ENCODE measurements around the gene FRG1. TPM values are rescaled to one million over a fixed set of nuclear protein-coding genes. Genes with fewer than 3 reads are reported as not detected.
"Not testable (repeated sequence)": the region's sequence is repeated elsewhere in the genome, so short reads cannot be mapped to it uniquely, and the experiment has no call there.

FRG1 gene
- total RNA-seq (33.8 and 35.6 TPM in 2 replicates), polyA plus RNA-seq (27.8 and 29.6 TPM in 2 replicates)

DNA sequence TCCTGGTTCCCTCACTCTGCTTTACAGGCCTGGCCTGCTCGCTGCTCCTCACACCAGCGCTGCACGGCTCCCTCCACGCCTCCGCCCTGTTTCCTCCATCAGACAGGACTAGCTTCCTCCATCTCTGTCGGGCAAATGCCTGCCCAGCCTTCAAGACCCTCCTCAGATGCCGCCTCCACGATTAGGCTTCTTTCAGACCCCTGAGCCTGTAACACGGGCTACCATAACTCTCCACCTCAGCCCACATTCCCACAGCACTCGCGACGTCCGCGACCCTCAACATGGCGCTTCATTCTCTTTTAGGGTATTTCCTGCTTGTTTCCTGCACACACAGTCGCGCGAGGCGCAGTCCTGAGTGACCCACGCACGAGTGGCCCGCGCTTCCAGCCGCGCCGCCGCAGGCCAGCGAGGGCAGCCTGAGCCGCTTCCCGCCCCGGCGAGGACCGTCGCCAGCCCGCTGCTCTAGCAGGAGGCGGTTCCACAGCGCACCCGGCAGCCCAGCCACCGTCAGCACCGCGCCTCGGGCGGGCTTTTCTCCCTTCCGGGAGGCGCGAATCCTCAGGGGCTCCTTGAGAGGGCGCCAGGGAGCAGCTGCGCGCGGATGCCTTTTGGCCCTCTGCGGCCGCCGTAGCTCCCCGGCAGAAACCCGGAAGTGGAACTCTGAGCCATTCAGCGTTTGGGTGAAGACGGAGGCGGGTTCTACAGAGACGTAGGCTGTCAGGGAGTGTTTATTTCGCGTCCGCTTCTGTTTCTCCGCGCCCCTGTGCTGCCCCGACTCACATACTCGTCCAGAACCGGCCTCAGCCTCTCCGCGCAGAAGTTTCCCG is at the start of gene FRG1:
TSS of gene FRG1 (plus strand) at position 695 of the 827 bp plus-strand sequence. CDS start 138 bp downstream, outside the sequence.
- H3K79me2 ChIP-seq = peaks cover 35% of the 10 kb centered on the region
- no peaks in the 10 kb centered on the region for H3K9me3 ChIP-seq (ENCODE audit: low read depth)
- peak; percentile 97 for DNase-seq (ENCODE audit: low spot score)
- H3K4me2 ChIP-seq = peak within 1 kb of the TSS; percentile 87
- H4K20me1 ChIP-seq (ENCODE audit: insufficient read depth, poor library complexity, severe bottlenecking) = no peaks in the 10 kb centered on the region
- WGBS (ENCODE audit: low lambda C conversion rate, missing lambda C conversion rate) = 11% methylated on average over 70 of the region's 70 CpGs
- H3K4me3 ChIP-seq = peak within 1 kb of the TSS; percentile 69
- H3K27ac ChIP-seq = peak within 1 kb of the TSS; percentile 77
- H2AFZ ChIP-seq = peak within 1 kb of the TSS; percentile 93
- no peaks in the 10 kb centered on the region for H3K9me2 ChIP-seq (replicated peaks; ENCODE audit: insufficient read depth)
- no peaks in the 10 kb centered on the region for H3K36me3 ChIP-seq (replicated peaks; ENCODE audit: insufficient read depth, low read depth)
- no peak for TF ChIP-seq EZH2phosphoT487 (IDR thresholded peaks at IDR 0.05; ENCODE audit: low read depth, severe bottlenecking, unreplicated experiment)
- TF ChIP-seq, protein P1, sequence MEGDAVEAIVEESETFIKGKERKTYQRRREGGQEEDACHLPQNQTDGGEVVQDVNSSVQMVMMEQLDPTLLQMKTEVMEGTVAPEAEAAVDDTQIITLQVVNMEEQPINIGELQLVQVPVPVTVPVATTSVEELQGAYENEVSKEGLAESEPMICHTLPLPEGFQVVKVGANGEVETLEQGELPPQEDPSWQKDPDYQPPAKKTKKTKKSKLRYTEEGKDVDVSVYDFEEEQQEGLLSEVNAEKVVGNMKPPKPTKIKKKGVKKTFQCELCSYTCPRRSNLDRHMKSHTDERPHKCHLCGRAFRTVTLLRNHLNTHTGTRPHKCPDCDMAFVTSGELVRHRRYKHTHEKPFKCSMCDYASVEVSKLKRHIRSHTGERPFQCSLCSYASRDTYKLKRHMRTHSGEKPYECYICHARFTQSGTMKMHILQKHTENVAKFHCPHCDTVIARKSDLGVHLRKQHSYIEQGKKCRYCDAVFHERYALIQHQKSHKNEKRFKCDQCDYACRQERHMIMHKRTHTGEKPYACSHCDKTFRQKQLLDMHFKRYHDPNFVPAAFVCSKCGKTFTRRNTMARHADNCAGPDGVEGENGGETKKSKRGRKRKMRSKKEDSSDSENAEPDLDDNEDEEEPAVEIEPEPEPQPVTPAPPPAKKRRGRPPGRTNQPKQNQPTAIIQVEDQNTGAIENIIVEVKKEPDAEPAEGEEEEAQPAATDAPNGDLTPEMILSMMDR (IDR thresholded peaks at IDR 0.05; ENCODE audit: poor library complexity) = peak; percentile 99
- H3K27me3 ChIP-seq = no peaks in the 10 kb centered on the region
- peaks cover 5% of the 10 kb centered on the region for H3K4me1 ChIP-seq (ENCODE audit: insufficient read depth)

DNA sequence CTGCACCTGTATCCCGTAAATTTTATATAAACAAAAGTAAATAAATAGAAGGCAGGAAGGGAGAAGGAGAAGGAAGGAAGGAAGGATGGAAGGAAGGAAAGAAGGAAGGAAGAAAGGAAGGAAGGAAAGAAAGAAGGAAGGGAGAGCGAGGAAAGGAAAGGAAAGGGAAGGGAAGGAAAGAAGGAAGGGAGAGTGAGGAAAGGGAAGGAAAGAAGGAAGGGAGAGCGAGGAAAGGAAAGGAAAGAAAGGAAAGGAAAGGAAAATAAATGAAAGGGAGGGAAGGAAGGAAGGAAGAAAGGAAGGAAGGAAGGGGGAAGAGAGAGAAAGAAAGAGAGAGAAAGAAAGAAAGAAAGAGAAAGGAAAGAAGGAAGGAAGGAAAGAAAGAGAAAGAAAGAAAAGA is 43.0 kb upstream of the FRG1 start:
- Histone ChIP-seq H4K20me1 (ENCODE audit: insufficient read depth, poor library complexity, severe bottlenecking) (no peaks in the 10 kb centered on the region), H3K4me2 (no peak overlapping the region), H3K27ac (no peak overlapping the region), H2AFZ (no peak overlapping the region), H3K79me2 (no peaks in the 10 kb centered on the region), H3K4me3 (no peak overlapping the region), H3K27me3 (no peaks in the 10 kb centered on the region), H3K9me3 (ENCODE audit: low read depth) (no peaks in the 10 kb centered on the region), H3K36me3 (replicated peaks; ENCODE audit: insufficient read depth, low read depth) (no peaks in the 10 kb centered on the region), H3K4me1 (ENCODE audit: insufficient read depth) (no peaks in the 10 kb centered on the region), H3K9me2 (replicated peaks; ENCODE audit: insufficient read depth) (no peaks in the 10 kb centered on the region)
- 69% methylated on average over 2 of the region's 3 CpGs for WGBS (ENCODE audit: low lambda C conversion rate, missing lambda C conversion rate)
- TF ChIP-seq EZH2phosphoT487 (IDR thresholded peaks at IDR 0.05; ENCODE audit: low read depth, severe bottlenecking, unreplicated experiment) (no peak), EZH2 (IDR thresholded peaks at IDR 0.05; ENCODE audit: borderline replicate concordance) (no peak)
- TF ChIP-seq, protein P1 (IDR thresholded peaks at IDR 0.05; ENCODE audit: poor library complexity) = no peak
- no peak for DNase-seq (ENCODE audit: low spot score)

DNA sequence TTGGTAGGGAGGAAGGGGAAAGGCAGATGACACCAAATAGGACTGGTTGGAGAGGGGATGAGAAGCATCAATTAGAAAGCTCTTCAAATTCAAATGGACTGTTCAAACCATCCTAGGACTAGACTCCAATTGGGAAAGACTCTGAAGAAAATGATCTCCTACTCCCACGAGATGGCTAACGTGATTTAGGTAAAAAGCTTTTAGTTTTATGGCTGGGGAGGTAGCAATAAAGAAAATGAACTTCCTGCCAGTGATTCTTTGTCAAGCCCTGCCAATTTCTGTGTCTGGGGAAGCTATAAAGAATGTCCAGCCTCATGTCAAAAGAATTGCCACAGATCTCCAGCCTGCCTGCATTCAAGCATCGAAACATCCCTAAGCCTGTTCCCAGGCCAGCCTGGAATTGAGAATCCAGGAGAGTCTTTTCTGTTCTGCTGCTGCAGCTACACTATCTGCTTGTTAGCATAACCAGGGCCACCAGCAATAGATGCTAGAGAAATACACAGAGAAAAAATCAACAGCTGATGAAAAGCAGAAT is 41.1 kb upstream of the FRG1 start:
- not testable (repeated sequence) for H3K79me2 ChIP-seq; H2AFZ ChIP-seq; H3K4me3 ChIP-seq; H3K27ac ChIP-seq; DNase-seq (ENCODE audit: low spot score); H4K20me1 ChIP-seq (ENCODE audit: insufficient read depth, poor library complexity, severe bottlenecking); H3K9me2 ChIP-seq (replicated peaks; ENCODE audit: insufficient read depth); H3K4me1 ChIP-seq (ENCODE audit: insufficient read depth); H3K4me2 ChIP-seq; H3K9me3 ChIP-seq (ENCODE audit: low read depth); H3K36me3 ChIP-seq (replicated peaks; ENCODE audit: insufficient read depth, low read depth); H3K27me3 ChIP-seq
- 50% methylated on average over 3 of the region's 3 CpGs for WGBS (ENCODE audit: low lambda C conversion rate, missing lambda C conversion rate)

DNA sequence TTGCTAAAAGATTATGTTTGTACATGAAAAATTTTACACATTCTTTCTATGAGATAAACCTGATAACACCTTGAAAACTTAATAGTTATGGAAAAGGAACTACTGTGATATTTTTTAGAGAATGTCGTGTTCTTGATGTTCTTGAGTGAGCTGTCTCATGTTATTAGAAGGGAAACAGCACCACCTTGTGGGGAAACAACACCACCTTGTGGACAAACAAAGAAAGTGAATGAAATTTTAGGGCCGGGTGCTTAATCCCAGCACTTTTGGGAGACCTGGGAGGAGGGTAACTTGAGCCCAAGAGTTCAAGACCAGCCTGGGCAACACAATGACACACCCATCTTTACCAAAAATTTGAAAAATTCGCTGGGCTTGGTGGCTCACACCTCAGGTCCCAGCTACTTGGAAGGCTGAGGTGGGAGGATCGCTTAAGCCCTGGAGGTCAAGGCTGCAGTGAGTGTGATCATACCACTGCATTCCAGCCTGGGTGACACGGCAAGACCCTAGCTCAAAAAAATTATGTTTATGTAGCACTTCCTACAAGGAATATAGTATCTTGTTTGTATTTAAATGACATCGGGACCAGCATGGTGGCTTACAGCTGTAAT is 36.1 kb upstream of the FRG1 start:
- H4K20me1 ChIP-seq (ENCODE audit: insufficient read depth, poor library complexity, severe bottlenecking); H3K27me3 ChIP-seq; H3K27ac ChIP-seq; H3K36me3 ChIP-seq (replicated peaks; ENCODE audit: insufficient read depth, low read depth); H3K9me2 ChIP-seq (replicated peaks; ENCODE audit: insufficient read depth); H3K4me1 ChIP-seq (ENCODE audit: insufficient read depth); H3K79me2 ChIP-seq; H2AFZ ChIP-seq; H3K4me3 ChIP-seq; H3K9me3 ChIP-seq (ENCODE audit: low read depth); H3K4me2 ChIP-seq: not testable (repeated sequence)
- peak; percentile 80 for DNase-seq (ENCODE audit: low spot score)
- WGBS (ENCODE audit: low lambda C conversion rate, missing lambda C conversion rate) = 42% methylated on average over 6 of the region's 6 CpGs
- TF ChIP-seq, protein P1 (IDR thresholded peaks at IDR 0.05; ENCODE audit: poor library complexity) = peak; percentile 81
